ENCODE results near the gene RFTN1. TPM values are rescaled to one million over a fixed set of nuclear protein-coding genes. Genes with fewer than 3 reads are reported as not detected.
A peak's percentile ranks its signal among the peaks of the same experiment; 100 is the strongest.

RFTN1 gene
- total RNA-seq, 1 donor from 2014 or later, result 41.8 TPM

DNA sequence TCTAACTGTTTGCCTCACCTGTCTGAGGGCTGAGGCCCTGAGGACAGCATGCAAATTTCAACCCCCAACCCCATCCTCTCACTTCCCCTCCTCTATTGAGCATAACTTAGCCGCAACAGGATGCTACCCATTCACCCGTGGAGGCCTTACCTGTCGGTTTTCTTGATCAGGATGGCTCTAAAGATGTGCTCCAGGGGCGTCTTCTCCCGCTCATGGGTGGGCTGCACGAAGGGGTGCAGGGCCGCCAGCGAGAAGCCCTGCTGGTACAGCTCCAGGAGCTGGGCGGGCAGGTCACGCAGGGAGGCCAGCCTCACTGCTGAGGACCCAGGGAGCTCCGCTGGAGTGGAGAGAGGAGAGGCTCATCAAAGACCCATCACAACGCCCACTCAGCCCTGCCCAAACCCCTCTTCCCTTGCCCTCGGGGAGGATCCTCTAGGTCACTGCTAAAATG lies 79.8 kb downstream of the RFTN1 start:
- H3K4me3 Mint-ChIP-seq (ENCODE audit: unreplicated experiment), result no peak overlapping the region
- peaks cover 5% of the 10 kb centered on the region for H3K36me3 Mint-ChIP-seq (ENCODE audit: low read depth, unreplicated experiment)
- H3K9me3 Mint-ChIP-seq (ENCODE audit: unreplicated experiment), result no peaks in the 10 kb centered on the region
- TF ChIP-seq, protein P1, sequence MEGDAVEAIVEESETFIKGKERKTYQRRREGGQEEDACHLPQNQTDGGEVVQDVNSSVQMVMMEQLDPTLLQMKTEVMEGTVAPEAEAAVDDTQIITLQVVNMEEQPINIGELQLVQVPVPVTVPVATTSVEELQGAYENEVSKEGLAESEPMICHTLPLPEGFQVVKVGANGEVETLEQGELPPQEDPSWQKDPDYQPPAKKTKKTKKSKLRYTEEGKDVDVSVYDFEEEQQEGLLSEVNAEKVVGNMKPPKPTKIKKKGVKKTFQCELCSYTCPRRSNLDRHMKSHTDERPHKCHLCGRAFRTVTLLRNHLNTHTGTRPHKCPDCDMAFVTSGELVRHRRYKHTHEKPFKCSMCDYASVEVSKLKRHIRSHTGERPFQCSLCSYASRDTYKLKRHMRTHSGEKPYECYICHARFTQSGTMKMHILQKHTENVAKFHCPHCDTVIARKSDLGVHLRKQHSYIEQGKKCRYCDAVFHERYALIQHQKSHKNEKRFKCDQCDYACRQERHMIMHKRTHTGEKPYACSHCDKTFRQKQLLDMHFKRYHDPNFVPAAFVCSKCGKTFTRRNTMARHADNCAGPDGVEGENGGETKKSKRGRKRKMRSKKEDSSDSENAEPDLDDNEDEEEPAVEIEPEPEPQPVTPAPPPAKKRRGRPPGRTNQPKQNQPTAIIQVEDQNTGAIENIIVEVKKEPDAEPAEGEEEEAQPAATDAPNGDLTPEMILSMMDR (IDR thresholded peaks at IDR 0.05; ENCODE audit: unreplicated experiment), result no peak
- no peak for DNase-seq (ENCODE audit: low spot score)
- H3K27ac Mint-ChIP-seq (ENCODE audit: unreplicated experiment), result no peak overlapping the region
- no peaks in the 10 kb centered on the region for H3K4me1 Mint-ChIP-seq (ENCODE audit: unreplicated experiment)
- peaks cover 6% of the 10 kb centered on the region for H3K27me3 Mint-ChIP-seq (ENCODE audit: unreplicated experiment)

DNA sequence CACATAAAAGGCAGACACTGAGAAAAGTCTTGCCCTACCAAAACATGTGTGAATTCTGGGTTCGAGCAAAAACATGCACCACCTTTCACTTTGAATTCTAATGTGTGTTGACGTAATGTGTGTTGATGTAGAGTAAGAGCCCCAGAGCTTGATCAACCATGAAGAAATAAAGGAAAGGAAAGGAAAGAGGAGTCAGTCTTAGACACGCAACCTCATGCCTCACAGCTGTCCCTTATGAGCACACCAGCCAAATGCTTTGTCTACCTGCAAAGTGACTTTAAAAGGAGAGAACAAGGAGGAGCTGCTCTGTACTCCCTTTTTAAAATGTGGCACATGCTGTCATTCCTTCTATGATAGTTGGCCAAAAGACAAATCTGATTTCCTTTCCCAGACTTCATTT lies 80.8 kb downstream of the RFTN1 start:
- Mint-ChIP-seq H3K27ac (ENCODE audit: unreplicated experiment) (no peak overlapping the region), H3K36me3 (ENCODE audit: low read depth, unreplicated experiment) (peaks cover 5% of the 10 kb centered on the region), H3K4me1 (ENCODE audit: unreplicated experiment) (no peaks in the 10 kb centered on the region), H3K27me3 (ENCODE audit: unreplicated experiment) (peaks cover 6% of the 10 kb centered on the region), H3K4me3 (ENCODE audit: unreplicated experiment) (no peak overlapping the region), H3K9me3 (ENCODE audit: unreplicated experiment) (no peaks in the 10 kb centered on the region)
- DNase-seq (ENCODE audit: low spot score), result no peak
- TF ChIP-seq, protein P1 (IDR thresholded peaks at IDR 0.05; ENCODE audit: unreplicated experiment), result no peak

DNA sequence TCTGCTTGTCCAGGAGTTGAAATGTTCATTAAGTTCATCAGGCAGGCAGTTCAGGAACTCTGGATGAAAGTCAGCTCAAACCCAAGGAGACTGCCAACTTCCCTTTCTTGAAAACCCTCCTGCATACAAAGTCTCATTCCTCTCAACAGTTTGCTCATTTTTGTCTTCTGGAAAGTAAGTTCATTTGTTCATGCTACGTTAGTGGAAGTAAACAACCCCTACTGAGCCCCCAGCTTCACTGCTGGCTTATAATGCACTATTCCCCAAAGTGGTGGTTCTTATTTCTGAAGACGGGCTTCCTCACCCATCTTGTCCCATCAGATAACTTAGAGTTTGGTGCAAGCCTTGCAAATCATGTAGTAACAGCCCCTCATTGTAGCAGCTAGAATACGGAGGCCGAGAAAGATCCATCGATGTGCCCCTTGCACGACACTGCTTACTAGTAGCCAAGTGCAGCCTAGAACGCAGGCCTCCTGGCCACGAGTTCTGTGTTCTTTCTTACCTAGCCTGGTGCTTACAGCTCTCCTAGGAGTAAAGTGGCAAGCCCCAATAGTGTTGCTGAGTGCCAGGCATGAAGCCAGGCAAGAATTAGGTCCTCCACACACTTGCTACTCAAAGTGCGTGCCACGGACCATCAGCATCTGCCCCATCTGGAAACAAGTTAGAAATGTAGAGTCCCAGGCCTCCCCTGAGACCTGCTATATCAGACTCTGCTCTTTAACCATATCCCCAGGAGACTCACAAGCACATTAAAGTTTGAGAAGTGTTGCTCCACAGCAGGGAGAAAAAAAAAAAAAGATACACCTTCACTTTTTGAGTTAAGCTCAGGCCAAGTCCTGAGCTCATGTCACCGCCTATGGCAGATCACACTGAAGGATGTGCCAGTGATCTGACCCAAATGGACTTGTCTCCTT lies 82.5 kb downstream of the RFTN1 start:
- no peak overlapping the region for H3K27ac Mint-ChIP-seq (ENCODE audit: unreplicated experiment)
- no peaks in the 10 kb centered on the region for H3K4me1 Mint-ChIP-seq (ENCODE audit: unreplicated experiment)
- H3K4me3 Mint-ChIP-seq (ENCODE audit: unreplicated experiment), result peak overlapping the region; percentile 42
- H3K27me3 Mint-ChIP-seq (ENCODE audit: unreplicated experiment), result peaks cover 6% of the 10 kb centered on the region
- peaks cover 5% of the 10 kb centered on the region for H3K36me3 Mint-ChIP-seq (ENCODE audit: low read depth, unreplicated experiment)
- TF ChIP-seq, protein P1 (IDR thresholded peaks at IDR 0.05; ENCODE audit: unreplicated experiment), result no peak
- no peaks in the 10 kb centered on the region for H3K9me3 Mint-ChIP-seq (ENCODE audit: unreplicated experiment)
- no peak for DNase-seq (ENCODE audit: low spot score)

DNA sequence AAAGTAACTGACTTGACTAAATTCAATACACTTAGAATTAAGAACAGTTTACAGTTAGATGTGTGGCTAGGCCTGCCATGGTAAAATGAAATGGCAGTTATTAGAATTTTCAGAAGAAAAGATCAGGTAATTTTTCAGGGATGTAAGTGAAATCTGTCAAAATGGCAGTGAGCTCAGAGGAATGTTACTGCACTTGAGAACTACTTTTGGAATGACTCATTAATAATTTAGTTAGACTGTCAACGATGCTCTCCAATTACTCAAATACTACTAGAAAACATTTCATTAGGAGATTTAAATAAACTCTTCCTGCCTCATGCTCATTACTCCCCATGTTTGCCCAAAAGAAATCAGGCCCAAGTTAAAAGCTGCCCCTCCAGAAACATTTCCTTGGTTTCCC lies 84.4 kb downstream of the RFTN1 start:
- H3K4me1 Mint-ChIP-seq (ENCODE audit: unreplicated experiment), result no peaks in the 10 kb centered on the region
- H3K9me3 Mint-ChIP-seq (ENCODE audit: unreplicated experiment), result no peaks in the 10 kb centered on the region
- peaks cover 5% of the 10 kb centered on the region for H3K36me3 Mint-ChIP-seq (ENCODE audit: low read depth, unreplicated experiment)
- TF ChIP-seq, protein P1 (IDR thresholded peaks at IDR 0.05; ENCODE audit: unreplicated experiment), result no peak
- peaks cover 6% of the 10 kb centered on the region for H3K27me3 Mint-ChIP-seq (ENCODE audit: unreplicated experiment)
- H3K4me3 Mint-ChIP-seq (ENCODE audit: unreplicated experiment), result no peak overlapping the region
- H3K27ac Mint-ChIP-seq (ENCODE audit: unreplicated experiment), result no peak overlapping the region
- DNase-seq (ENCODE audit: low spot score), result no peak

DNA sequence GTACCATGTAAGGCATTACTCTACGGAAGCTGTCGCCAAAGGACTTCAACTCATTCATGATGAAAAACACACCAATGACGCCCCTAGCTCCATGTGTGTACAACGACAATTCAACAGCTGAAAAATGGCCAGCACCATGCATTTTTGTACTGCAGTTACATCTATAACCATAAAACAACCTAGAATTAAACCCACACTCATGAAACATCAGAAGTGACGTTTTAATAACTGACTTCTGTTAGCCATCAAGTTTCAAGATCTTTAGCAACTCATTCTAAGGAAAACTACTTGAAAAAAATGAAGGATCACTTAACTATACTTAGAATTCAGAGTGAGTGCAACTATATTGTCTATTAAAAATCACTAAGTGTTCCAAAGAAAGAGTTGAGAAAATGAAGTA lies 84.9 kb downstream of the RFTN1 start:
- peaks cover 6% of the 10 kb centered on the region for H3K27me3 Mint-ChIP-seq (ENCODE audit: unreplicated experiment)
- no peak overlapping the region for H3K27ac Mint-ChIP-seq (ENCODE audit: unreplicated experiment)
- H3K9me3 Mint-ChIP-seq (ENCODE audit: unreplicated experiment), result no peaks in the 10 kb centered on the region
- DNase-seq (ENCODE audit: low spot score), result no peak
- TF ChIP-seq, protein P1 (IDR thresholded peaks at IDR 0.05; ENCODE audit: unreplicated experiment), result no peak
- no peaks in the 10 kb centered on the region for H3K4me1 Mint-ChIP-seq (ENCODE audit: unreplicated experiment)
- H3K4me3 Mint-ChIP-seq (ENCODE audit: unreplicated experiment), result no peak overlapping the region
- H3K36me3 Mint-ChIP-seq (ENCODE audit: low read depth, unreplicated experiment), result peaks cover 5% of the 10 kb centered on the region
